HG02938 (cell line): ENCODE data around the gene SNX27.

ENCODE experiments used
- ATAC-seq: cut with Tn5 transposase; IDR thresholded peaks from one replicate; pipeline ENCODE4 v1.9.1; 2021; ENCODE audit warnings: mild to moderate bottlenecking, moderate library complexity; ENCODE audit not compliant: unreplicated experiment

The SNX27 gene

DNA sequence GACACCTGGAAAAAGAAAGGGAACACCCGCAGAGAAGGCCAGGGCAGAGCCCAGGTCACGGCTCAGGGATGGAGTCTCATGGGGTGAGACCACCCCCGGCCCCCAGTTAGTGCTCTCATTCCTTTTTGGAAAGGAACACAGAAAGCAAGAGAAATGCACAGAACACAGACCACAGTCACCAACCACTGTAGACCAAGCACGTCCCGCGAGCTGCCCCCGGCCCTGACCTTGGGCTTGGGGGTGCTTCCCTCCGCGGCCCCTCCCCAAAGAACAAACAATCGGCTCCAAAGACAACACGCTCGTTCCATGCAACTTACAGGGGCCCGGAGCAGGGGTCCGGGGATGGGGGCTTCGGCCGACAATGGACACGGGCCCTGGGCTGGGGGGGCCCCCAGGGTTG is 92.0 kb downstream of the SNX27 start:
- ATAC-seq = no peak

DNA sequence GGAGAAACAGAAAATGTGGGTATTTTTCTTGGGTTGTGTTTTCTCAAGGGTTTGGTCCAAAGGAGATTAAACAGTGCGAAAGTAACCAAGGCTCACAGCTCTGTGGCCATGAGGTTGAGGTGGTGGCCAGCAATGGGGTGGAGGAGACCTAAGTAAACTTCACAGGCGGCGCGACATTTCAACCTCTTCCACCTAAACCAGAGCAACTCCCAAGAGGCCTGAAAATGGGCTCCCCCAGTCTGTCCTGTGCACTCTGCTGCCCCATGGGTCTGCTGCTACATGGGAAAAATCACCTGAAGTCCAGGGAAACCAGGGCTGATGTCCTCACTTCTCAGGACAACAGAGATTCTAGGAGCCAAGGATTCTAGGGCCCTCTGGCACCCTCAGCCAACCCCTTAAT is 92.4 kb downstream of the SNX27 start:
- no peak for ATAC-seq

DNA sequence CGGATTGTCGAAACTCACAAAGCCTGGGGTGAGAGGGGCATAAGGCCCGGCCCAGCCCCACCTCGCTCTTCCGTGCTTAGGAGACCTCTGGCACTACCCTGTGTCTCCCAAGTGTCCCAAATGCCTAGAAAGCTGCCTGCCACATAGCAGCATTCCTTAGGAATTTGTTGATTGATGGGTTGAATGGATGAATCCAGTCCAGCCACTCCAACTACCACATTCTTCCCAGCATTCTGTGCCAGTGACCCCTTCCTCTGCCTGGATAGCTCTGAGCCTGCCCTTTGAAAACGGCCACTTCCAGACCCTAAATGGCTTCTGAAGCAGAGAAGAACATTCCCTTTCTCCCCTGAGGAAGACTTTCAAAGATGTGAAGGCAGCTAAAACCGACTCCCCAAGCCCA is 93.3 kb downstream of the SNX27 start:
- ATAC-seq = no peak

DNA sequence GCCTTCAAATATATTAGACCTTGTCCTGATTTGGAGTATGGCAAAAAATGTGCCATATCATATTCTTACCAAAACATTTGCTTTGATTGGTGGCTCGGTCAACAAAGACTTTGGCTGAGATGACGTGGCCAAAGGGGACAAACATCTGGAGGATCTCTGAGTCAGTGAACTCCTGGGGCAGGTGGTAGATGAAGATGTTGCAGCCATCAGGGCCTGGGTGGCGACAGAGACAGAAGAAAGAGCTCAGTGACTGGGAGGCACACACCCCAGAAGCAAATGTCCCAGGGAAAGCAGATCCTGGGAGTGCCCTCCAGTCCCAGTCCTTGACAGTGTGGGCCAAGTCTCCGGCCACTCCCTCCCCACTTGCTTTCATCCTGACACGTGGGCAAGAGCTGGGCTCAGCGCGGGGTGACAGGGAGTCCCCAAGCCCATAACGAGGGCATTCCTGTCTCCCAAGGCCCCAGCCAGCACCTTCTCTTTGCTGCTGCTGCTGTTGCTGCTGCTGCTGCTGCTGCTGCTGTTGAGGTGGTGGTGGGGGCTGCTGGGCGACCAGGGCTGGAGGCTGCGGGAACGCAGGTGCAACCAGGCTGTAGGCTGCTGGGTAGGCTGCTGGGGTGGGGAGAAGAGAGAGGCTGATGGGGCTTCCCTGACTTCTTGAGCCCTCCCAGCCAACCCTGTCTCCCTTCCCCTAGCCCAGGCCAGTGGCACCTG is 94.1 kb downstream of the SNX27 start:
- no peak for ATAC-seq

DNA sequence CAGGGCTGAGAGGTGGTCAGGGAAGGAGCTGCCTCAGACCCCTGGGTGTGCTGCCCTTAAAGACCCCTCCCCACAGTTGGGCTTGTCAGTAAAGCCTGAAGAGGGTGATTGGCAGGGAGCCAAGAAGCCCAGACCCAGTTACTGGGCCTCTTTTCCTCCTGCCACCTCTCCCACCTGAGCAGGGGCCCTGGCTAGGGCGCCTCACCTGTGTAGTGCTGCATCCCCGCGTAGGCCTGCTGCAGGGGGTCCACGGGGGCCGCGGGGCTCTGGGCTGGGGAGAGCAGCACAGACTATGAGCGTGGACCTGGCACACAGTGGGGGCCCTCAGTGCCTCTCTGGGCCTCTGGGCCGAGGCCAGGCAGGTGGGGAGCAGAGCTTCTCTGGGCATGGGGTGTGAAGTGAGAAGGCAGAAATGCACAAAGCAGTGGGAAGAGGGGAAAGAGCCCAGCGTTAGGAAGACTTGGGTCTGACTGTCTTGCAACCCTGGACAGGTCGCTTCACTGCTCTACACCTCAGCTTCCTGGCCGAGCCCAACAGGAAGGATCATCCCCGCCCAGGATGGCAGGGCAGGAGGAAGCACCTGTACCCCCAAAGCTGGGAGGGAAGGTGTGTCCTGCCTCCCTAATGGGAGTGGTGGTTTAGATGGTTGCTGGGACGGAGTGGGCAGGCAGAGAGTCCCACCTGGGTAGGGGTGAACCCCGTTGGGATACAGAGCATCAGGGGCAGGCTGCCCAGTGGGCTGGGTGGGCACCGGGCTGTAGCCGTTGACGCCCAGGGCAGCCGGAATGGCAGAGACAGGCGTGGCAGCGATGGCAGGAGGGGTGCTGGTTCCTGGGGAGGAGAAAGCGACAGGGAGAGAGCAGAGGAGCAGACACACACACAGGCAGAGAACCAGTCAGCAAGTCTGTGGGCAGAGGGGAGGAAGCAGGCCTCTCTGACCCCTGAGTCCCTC is 94.9 kb downstream of the SNX27 start:
- no peak for ATAC-seq

- ATAC-seq = no peak
These were observed 95.8 kb downstream of the SNX27 start for GRCh38 chr1:151707541-151708065.

- ATAC-seq = no peak
These were observed 97.0 kb downstream of the SNX27 start for GRCh38 chr1:151708891-151709290.

- no peak for ATAC-seq
These were observed 98.5 kb downstream of the SNX27 start for GRCh38 chr1:151710187-151710840.

- ATAC-seq = no peak
These were observed 99.4 kb downstream of the SNX27 start for GRCh38 chr1:151711044-151711800.

GRCh38 chr1:151711951-151712350 is 100.1 kb downstream of the SNX27 start:
- no peak for ATAC-seq

DNA sequence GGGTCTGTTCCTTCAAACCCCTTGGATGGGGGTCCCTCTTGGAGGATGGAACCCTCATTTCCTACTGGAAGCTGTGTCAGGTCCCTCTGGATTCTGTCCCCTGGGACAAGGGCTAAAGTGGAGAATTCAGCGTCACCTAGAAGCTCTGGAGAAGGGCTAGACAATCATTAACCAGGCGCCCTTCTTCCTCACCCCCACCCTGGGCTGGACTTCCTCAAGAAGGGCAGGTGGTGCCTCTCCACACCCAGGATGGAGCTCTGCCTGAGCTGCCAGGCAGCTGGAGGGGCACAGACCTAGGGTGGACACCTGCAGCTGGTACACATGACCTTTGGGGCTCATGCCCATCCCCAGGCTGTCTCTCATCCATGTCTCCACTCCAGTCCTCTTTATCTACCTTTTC is 101.2 kb downstream of the SNX27 start:
- no peak for ATAC-seq

DNA sequence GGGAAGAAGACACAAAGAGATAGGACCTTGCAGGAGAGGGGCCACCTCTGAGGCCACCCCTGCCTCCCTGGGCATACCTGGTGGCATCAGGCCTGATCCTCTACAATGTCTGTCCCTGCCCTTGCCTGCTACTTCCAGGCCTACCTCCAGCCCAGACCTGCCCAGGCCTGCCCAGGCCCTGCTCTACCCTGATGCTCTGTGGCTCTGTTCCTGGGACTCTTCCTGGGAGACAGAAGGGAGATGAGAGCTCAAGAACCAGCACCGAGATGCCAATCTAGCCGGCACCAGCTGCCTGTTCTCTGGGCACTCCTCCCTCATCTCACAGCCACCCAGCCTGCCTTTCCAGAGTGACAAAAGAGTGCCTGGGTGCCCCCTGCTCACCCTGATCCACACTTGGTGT is 102.0 kb downstream of the SNX27 start:
- ATAC-seq = no peak

DNA sequence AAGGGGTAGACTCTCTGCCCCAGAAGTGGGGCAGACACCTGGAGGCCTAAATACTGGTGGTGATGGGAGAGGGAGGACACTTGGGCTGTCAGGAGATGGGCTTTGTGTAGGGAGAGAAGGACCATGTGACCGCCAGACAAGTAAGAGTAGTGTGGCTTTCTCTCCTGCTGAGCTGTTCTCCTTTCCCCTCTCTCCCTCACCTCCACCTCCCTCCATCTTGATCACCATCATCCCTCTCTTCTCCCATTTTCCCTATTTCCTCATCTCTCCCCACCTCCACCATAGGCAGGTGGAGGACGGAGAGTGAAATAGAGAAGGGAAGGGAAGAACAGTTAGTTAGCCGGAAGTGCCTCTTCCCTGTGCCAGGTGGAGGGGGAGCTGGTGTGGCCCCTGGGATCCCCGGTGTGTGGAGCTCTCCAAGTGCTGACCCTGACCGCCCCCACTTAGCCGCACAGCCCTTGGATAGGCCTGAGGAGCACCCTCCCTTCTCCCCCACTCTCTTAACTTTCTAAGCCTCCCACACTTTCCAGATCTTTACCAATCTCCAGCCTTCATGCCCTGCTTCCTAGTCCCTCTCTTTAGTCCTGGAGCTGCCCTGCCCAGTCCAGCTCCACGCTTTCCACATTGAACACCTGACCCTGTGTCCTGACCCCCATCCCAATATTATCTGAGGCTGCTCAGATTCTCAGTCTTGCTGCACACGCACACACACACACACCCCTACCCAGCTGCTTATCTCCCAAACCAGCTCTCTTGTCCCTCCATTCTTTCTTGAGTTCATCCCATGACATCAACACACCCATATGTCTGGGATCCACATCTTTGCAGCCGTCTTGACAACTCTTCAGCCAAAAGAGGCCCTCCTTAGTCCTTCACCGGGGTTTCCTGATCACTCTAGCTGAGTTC is 103.2 kb downstream of the SNX27 start:
- no peak for ATAC-seq

- ATAC-seq = no peak
These were observed 104.0 kb downstream of the SNX27 start for GRCh38 chr1:151715726-151716404.

DNA sequence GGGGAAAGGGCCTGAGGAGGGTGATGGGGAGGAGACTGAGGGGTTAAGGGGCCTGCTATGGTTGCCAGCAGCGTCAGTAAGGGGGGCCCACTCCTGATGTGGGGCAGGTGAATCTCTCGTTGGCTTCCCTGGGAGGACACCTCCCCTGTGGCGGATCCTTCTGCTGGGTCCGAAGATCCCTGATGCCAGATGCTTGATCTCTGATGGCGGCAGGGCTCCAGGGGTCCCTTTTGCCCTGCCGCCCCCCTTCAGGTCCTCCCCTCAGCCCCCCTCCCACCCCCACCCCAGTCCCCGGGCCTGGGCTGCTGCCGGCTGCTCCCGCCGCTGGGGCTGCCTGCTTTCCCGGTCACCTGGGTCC is 104.5 kb downstream of the SNX27 start:
- no peak for ATAC-seq

GRCh38 chr1:151716771-151717631 is 105.2 kb downstream of the SNX27 start, which contains the start of gene CELF3:
TSS of gene CELF3 (minus strand) at chr1:151716803. CDS start at chr1:151716020, 783 bp downstream.
- ATAC-seq = no peak

DNA sequence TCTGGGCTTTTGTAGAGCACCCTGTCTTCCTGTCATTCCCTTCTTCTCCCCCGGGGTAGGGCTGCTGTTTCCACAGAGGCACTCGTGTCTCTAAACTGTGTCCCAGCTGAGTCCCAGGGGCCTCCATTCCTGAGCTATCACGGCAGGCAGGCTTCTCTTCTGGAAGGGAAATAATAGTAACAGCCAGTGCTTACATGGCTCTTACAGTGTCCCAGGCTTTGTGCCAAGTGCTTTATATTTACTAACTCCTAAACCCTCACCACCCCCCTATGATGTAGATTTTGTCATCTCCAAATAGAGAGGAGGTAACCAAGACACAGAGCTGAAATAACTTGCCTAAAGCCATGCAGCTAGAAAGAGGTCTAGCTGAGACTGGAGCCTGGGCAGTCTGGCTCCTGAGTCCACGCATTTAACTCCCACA is 106.2 kb downstream of the SNX27 start:
- no peak for ATAC-seq

DNA sequence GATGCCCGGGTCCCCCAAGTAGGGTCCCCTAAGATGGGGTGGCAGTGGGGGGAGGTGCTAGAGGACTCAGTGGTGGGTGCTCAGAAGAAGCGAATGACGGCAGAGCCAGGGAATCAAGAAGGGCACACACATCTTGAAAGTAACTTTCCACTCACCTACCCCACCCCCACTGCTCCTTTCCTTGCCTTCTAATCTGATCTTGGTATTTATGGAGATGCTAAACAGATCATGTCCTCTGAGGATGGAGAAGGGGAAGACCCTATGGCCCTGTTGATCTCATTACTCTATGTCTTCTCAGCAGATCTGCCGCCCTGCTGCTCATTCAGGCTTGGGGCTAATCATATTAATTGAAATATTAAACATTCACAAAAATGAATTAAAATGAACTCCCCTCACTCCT is 106.8 kb downstream of the SNX27 start:
- ATAC-seq = no peak
